ENCODE results near the gene NXPH4. TPM values are rescaled to one million over a fixed set of nuclear protein-coding genes. Genes with fewer than 3 reads are reported as not detected.

The NXPH4 gene
- polyA plus RNA-seq, 1 donor from 2014 or later, result 0.53 TPM

DNA sequence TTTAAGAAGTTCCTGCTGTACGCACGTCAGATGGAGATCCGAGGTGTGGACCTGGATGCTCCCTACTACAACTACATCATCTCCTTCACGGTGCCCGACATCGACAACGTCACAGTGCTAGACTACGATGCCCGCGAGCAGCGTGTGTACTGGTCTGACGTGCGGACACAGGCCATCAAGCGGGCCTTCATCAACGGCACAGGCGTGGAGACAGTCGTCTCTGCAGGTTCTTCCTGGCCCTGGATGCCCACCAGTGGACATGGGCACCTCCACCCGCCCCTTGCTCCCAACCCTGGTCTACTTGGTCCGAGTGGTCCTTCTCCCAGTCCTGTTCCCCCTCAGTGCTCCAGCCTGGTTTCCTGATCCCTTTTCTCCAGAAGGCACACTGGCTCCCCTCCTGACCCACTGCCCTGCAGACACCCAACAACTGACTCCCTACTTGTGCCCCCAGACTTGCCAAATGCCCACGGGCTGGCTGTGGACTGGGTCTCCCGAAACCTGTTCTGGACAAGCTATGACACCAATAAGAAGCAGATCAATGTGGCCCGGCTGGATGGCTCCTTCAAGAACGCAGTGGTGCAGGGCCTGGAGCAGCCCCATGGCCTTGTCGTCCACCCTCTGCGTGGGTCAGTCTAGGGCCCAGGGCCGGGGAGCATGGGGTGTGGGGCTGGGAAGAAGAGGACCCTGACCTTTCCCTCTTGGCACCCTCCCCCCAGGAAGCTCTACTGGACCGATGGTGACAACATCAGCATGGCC is 37.1 kb upstream of the NXPH4 start:
- H3K36me3 ChIP-seq (ENCODE audit: insufficient read depth, low read length), result peaks cover 9% of the 10 kb centered on the region
- H3K9me2 ChIP-seq (ENCODE audit: insufficient read depth, low read length), result no peaks in the 10 kb centered on the region
- no peak overlapping the region for H3K4me2 ChIP-seq (ENCODE audit: low read length)
- no peak overlapping the region for H3K9ac ChIP-seq (ENCODE audit: low read length)
- H3K27me3 ChIP-seq (ENCODE audit: insufficient read depth, low read depth, low read length), result no peaks in the 10 kb centered on the region
- no peak for TF ChIP-seq SMC3 (conservative IDR thresholded peaks at IDR 0.05; ENCODE audit: poor library complexity)
- TF ChIP-seq RAD21 (conservative IDR thresholded peaks at IDR 0.05), result no peak
- H3K4me3 ChIP-seq (ENCODE audit: low read length), result no peak overlapping the region
- no peaks in the 10 kb centered on the region for H3K9me3 ChIP-seq (ENCODE audit: low read length)
- no peak overlapping the region for H2AFZ ChIP-seq (ENCODE audit: low read depth, low read length)
- no peak overlapping the region for H3K27ac ChIP-seq (ENCODE audit: low read length)
- H3F3A ChIP-seq (ENCODE audit: insufficient read depth, low read length, poor library complexity, severe bottlenecking), result no peaks in the 10 kb centered on the region
- H3K79me2 ChIP-seq (replicated peaks; ENCODE audit: insufficient read depth, low read length), result no peaks in the 10 kb centered on the region
- no peaks in the 10 kb centered on the region for H4K20me1 ChIP-seq (ENCODE audit: insufficient read depth)

- H3K79me2 ChIP-seq (replicated peaks; ENCODE audit: insufficient read depth, low read length), result no peaks in the 10 kb centered on the region
- no peaks in the 10 kb centered on the region for H3K9me3 ChIP-seq (ENCODE audit: low read length)
- no peak overlapping the region for H3K4me3 ChIP-seq (ENCODE audit: low read length)
- H3K27me3 ChIP-seq (ENCODE audit: insufficient read depth, low read depth, low read length), result no peaks in the 10 kb centered on the region
- no peak for TF ChIP-seq RAD21 (conservative IDR thresholded peaks at IDR 0.05)
- TF ChIP-seq SMC3 (conservative IDR thresholded peaks at IDR 0.05; ENCODE audit: poor library complexity), result no peak
- no peak for TF ChIP-seq EP300 (conservative IDR thresholded peaks at IDR 0.05; ENCODE audit: poor library complexity, severe bottlenecking)
- no peak for TF ChIP-seq TAF1 (IDR thresholded peaks at IDR 0.05; ENCODE audit: low read depth)
- TF ChIP-seq EZH2 (IDR thresholded peaks at IDR 0.05; ENCODE audit: borderline replicate concordance, insufficient read depth, low read length, poor library complexity, severe bottlenecking), result no peak
- H3K36me3 ChIP-seq (ENCODE audit: insufficient read depth, low read length), result peaks cover 9% of the 10 kb centered on the region
- no peaks in the 10 kb centered on the region for H4K20me1 ChIP-seq (ENCODE audit: insufficient read depth)
- H2AFZ ChIP-seq (ENCODE audit: low read depth, low read length), result no peak overlapping the region
- no peak overlapping the region for H3K27ac ChIP-seq (ENCODE audit: low read length)
- H3K9me2 ChIP-seq (ENCODE audit: insufficient read depth, low read length), result no peaks in the 10 kb centered on the region
- no peaks in the 10 kb centered on the region for H3F3A ChIP-seq (ENCODE audit: insufficient read depth, low read length, poor library complexity, severe bottlenecking)
- no peak overlapping the region for H3K4me2 ChIP-seq (ENCODE audit: low read length)
- no peak overlapping the region for H3K9ac ChIP-seq (ENCODE audit: low read length)
Measured at GRCh38 chr12:57180321-57180989, 36.1 kb upstream of the NXPH4 start.

DNA sequence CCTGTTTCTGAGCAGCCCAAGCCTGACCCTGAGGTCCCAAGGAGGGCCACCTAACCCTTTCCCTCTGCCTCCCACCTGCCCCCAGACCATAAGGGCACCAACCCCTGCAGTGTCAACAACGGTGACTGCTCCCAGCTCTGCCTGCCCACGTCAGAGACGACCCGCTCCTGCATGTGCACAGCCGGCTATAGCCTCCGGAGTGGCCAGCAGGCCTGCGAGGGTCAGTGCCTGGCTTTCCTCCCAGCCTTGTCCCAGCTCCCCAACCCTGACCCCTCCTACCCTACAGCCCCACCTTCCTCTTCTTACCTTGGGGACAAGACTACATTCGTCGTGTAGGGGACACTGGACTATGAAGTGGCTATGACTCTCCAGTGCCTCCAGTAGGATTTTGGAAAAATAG is 35.5 kb upstream of the NXPH4 start:
- no peaks in the 10 kb centered on the region for H3K9me3 ChIP-seq (ENCODE audit: low read length)
- no peak overlapping the region for H3K9ac ChIP-seq (ENCODE audit: low read length)
- H3K9me2 ChIP-seq (ENCODE audit: insufficient read depth, low read length), result no peaks in the 10 kb centered on the region
- TF ChIP-seq EP300 (conservative IDR thresholded peaks at IDR 0.05; ENCODE audit: poor library complexity, severe bottlenecking) (no peak), POLR2AphosphoS5 (IDR thresholded peaks at IDR 0.05) (no peak), TAF1 (IDR thresholded peaks at IDR 0.05; ENCODE audit: low read depth) (no peak), CTCF (IDR thresholded peaks at IDR 0.05; ENCODE audit: poor library complexity, severe bottlenecking) (no peak), RAD21 (conservative IDR thresholded peaks at IDR 0.05) (no peak), EZH2 (IDR thresholded peaks at IDR 0.05; ENCODE audit: borderline replicate concordance, insufficient read depth, low read length, poor library complexity, severe bottlenecking) (no peak), SMC3 (conservative IDR thresholded peaks at IDR 0.05; ENCODE audit: poor library complexity) (no peak), MXI1 (conservative IDR thresholded peaks at IDR 0.05; ENCODE audit: poor library complexity, severe bottlenecking) (no peak)
- TF ChIP-seq, protein P1, sequence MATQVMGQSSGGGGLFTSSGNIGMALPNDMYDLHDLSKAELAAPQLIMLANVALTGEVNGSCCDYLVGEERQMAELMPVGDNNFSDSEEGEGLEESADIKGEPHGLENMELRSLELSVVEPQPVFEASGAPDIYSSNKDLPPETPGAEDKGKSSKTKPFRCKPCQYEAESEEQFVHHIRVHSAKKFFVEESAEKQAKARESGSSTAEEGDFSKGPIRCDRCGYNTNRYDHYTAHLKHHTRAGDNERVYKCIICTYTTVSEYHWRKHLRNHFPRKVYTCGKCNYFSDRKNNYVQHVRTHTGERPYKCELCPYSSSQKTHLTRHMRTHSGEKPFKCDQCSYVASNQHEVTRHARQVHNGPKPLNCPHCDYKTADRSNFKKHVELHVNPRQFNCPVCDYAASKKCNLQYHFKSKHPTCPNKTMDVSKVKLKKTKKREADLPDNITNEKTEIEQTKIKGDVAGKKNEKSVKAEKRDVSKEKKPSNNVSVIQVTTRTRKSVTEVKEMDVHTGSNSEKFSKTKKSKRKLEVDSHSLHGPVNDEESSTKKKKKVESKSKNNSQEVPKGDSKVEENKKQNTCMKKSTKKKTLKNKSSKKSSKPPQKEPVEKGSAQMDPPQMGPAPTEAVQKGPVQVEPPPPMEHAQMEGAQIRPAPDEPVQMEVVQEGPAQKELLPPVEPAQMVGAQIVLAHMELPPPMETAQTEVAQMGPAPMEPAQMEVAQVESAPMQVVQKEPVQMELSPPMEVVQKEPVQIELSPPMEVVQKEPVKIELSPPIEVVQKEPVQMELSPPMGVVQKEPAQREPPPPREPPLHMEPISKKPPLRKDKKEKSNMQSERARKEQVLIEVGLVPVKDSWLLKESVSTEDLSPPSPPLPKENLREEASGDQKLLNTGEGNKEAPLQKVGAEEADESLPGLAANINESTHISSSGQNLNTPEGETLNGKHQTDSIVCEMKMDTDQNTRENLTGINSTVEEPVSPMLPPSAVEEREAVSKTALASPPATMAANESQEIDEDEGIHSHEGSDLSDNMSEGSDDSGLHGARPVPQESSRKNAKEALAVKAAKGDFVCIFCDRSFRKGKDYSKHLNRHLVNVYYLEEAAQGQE (IDR thresholded peaks at IDR 0.05; ENCODE audit: borderline replicate concordance), result no peak
- peaks cover 9% of the 10 kb centered on the region for H3K36me3 ChIP-seq (ENCODE audit: insufficient read depth, low read length)
- no peaks in the 10 kb centered on the region for H3F3A ChIP-seq (ENCODE audit: insufficient read depth, low read length, poor library complexity, severe bottlenecking)
- no peak overlapping the region for H3K4me3 ChIP-seq (ENCODE audit: low read length)
- H3K4me2 ChIP-seq (ENCODE audit: low read length), result no peak overlapping the region
- no peak overlapping the region for H3K27ac ChIP-seq (ENCODE audit: low read length)
- H3K79me2 ChIP-seq (replicated peaks; ENCODE audit: insufficient read depth, low read length), result no peaks in the 10 kb centered on the region
- H2AFZ ChIP-seq (ENCODE audit: low read depth, low read length), result no peak overlapping the region
- no peaks in the 10 kb centered on the region for H3K27me3 ChIP-seq (ENCODE audit: insufficient read depth, low read depth, low read length)
- no peaks in the 10 kb centered on the region for H4K20me1 ChIP-seq (ENCODE audit: insufficient read depth)

Data from neural cell (in vitro differentiated cells).